Measurements from ENCODE around the gene TPRG1.

The TPRG1 gene

GRCh38 chr3:189167027-189167766, 4.6 kb upstream of the TPRG1 start:
- DNase-seq, result no peak

- DNase-seq, result no peak
Observed at GRCh38 chr3:189168711-189169110, 3.1 kb upstream of the TPRG1 start.

GRCh38 chr3:189169728-189170127, 2.0 kb upstream of the TPRG1 start:
- no peak for DNase-seq

- no peak for DNase-seq
Observed at GRCh38 chr3:189170559-189170958, 1.2 kb upstream of the TPRG1 start.

- no peak for DNase-seq
Observed at GRCh38 chr3:189172668-189173419, 1.1 kb downstream of the TPRG1 start.

- DNase-seq, result no peak
Observed at GRCh38 chr3:189184566-189184965, 12.8 kb downstream of the TPRG1 start.

GRCh38 chr3:189186101-189186500, 14.3 kb downstream of the TPRG1 start:
- no peak for DNase-seq

GRCh38 chr3:189188466-189188865, 16.7 kb downstream of the TPRG1 start:
- DNase-seq, result no peak

- no peak for DNase-seq
Observed at GRCh38 chr3:189192725-189193124, 21.0 kb downstream of the TPRG1 start.

GRCh38 chr3:189195302-189195701, 23.5 kb downstream of the TPRG1 start:
- no peak for DNase-seq

GRCh38 chr3:189202106-189202505, 30.3 kb downstream of the TPRG1 start:
- no peak for DNase-seq

- no peak for DNase-seq
Observed at GRCh38 chr3:189202583-189202982, 30.8 kb downstream of the TPRG1 start.

GRCh38 chr3:189204167-189204866, 32.5 kb downstream of the TPRG1 start:
- DNase-seq, result no peak

GRCh38 chr3:189204937-189205336, 33.2 kb downstream of the TPRG1 start:
- no peak for DNase-seq

- no peak for DNase-seq
Observed at GRCh38 chr3:189210251-189210770, 38.5 kb downstream of the TPRG1 start.

- no peak for DNase-seq
Observed at GRCh38 chr3:189212681-189213080, 40.9 kb downstream of the TPRG1 start.

GRCh38 chr3:189214651-189215050, 42.9 kb downstream of the TPRG1 start:
- no peak for DNase-seq

GRCh38 chr3:189222927-189223636, 51.3 kb downstream of the TPRG1 start:
- no peak for DNase-seq

- DNase-seq, result no peak
Observed at GRCh38 chr3:189225431-189225830, 53.7 kb downstream of the TPRG1 start.

- no peak for DNase-seq
Observed at GRCh38 chr3:189227249-189227648, 55.5 kb downstream of the TPRG1 start.

- DNase-seq, result no peak
Observed at GRCh38 chr3:189229196-189229828, 57.5 kb downstream of the TPRG1 start.

- DNase-seq, result no peak
Observed at GRCh38 chr3:189232790-189233189, 61.0 kb downstream of the TPRG1 start.

All from effector CD8-positive, alpha-beta T cell (primary cell).